Stomach (tissue), 9 donors: ENCODE results near the gene TBC1D5. TPM values are rescaled to one million over a fixed set of nuclear protein-coding genes. Genes with fewer than 3 reads are reported as not detected.

Experiments
- DNase-seq, 2 donors: peaks; one replicate each; pipeline versions ENCODE4 v3.0.0 to v3.0.0-alpha.2; 2013 to 2019
- H3K27ac ChIP-seq, 5 donors: fragments of 200-600 bp in 4 of 5; sonication (generic) in 4 of 5; one replicate each; pipeline ENCODE4 v1.5.1; 2013 to 2019; ENCODE audit warnings: mild to moderate bottlenecking in 1 of 5, moderate library complexity in 1 of 5
- H3K27me3 ChIP-seq, 3 donors: fragments of 200-600 bp; sonication (generic); one replicate each; pipeline ENCODE4 v1.5.1; 2017 to 2019; ENCODE audit warnings: mixed run types in 1 of 3
- H3K36me3 ChIP-seq, 4 donors: fragments of 200-600 bp; sonication (generic); 1 replicate in 3 of 4; 2 replicates in 1 of 4; pipeline ENCODE4 v1.5.1; 2016 to 2019
- H3K4me1 ChIP-seq, 4 donors: fragments of 200-600 bp; sonication (generic); one replicate each; pipeline ENCODE4 v1.5.1; 2016 to 2019
- H3K4me3 ChIP-seq, 4 donors: fragments of 200-600 bp; sonication (generic) in 3 of 4; one replicate each; pipeline ENCODE4 v1.5.1; 2016 to 2019; ENCODE audit warnings: mild to moderate bottlenecking in 1 of 4
- H3K9me3 ChIP-seq, 4 donors: fragments of 200-600 bp; sonication (generic); one replicate each; pipeline ENCODE4 v1.5.1; 2016 to 2019
- EP300 ChIP-seq: sonication (generic); formaldehyde crosslinking; IDR thresholded peaks from one replicate; pipeline ENCODE4 v1.6.1; 2017; ENCODE audit warnings: antibody characterized with exemption
- POLR2A ChIP-seq, 4 donors: fragments of 450-650 bp; IDR thresholded peaks; one replicate each; pipeline ENCODE4 v1.6.1; 2016; ENCODE audit warnings: antibody characterized with exemption in 4 of 4, control low read depth in 2 of 4, mild to moderate bottlenecking in 1 of 4, moderate library complexity in 1 of 4
- POLR2AphosphoS5 ChIP-seq, 3 donors: sonication (generic); formaldehyde crosslinking; IDR thresholded peaks; one replicate each; pipeline ENCODE4 v1.6.1; 2016; ENCODE audit warnings: antibody characterized with exemption in 3 of 3
- WGBS, 5 donors: extraction: QIAGEN DNeasy Blood & Tissue Kit in 3 of 5; methylation state at CpG; one replicate each; pipeline versions ENCODE4 v1.1.5 to v1.1.7; 2013 to 2018; 5-methylcytosine and 5-hydroxymethylcytosine counted together
- intact Hi-C: fragments of 100-400 bp; cut with DNase I; formaldehyde crosslinking; loops from one replicate; pipeline ENCODE4 v1.15.1; 2023; ENCODE audit warnings: low total_unique reads
- polyA plus RNA-seq, 3 donors: library from polyadenylated mRNA; stranded (reverse); fragments of 200-250 nt; gene quantifications; one replicate each; pipeline ENCODE4 v1.2.3, GENCODE V29; 2013
- total RNA-seq, 5 donors: library from RNA; depleted of rRNA; stranded (reverse); fragments of >200 nt; gene quantifications; one replicate each; pipeline versions ENCODE4 v1.1.0 to v1.2.3, GENCODE V29; 2014 to 2016
- TF ChIP-seq, protein P1 (sequence below), 7 experiments: fragments of 450-650 bp in 4 of 7; fragments of 200-600 bp in 3 of 7; sonication (generic) in 3 of 7; IDR thresholded peaks; one replicate each; pipeline ENCODE4 v1.5.1; 2016 to 2019; ENCODE audit warnings: antibody characterized with exemption in 7 of 7, control low read depth in 2 of 7, mild to moderate bottlenecking in 1 of 7
- donor health status: healthy with polysubstance abuse.
- donor health status: Bipolar disorder and iron deficiency.
- donor health status: healthy.

Gene TBC1D5
- total and polyA plus RNA-seq, 8 donors, result 4.7 to 75.1 (median 32.0) TPM

DNA sequence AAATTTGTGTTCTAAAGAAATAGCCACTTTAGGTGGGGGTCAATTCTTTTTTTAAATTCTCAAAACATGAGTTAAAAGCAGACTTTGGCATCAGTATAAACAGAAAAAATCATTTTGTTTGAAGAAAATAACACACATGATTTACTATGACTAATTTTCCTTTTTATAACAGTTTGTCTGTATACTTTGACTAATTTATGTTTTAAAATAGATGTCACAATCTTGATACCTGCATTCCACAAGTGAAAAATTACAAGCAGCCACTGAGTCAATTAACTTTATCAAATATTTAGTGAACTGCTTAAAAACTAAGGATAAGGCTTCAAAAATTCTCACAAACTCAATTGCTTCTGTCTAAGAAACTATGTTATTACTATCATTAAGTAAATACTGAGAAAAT is 235.0 kb downstream of the TBC1D5 start:
- Histone ChIP-seq H3K27ac (no peak overlapping the region), H3K4me1 (no peaks in the 10 kb centered on the region), H3K36me3 (no peaks in the 10 kb centered on the region), H3K27me3 (no peaks in the 10 kb centered on the region), H3K4me3 (no peak overlapping the region), H3K9me3 (no peaks in the 10 kb centered on the region)
- TF ChIP-seq, protein P1, sequence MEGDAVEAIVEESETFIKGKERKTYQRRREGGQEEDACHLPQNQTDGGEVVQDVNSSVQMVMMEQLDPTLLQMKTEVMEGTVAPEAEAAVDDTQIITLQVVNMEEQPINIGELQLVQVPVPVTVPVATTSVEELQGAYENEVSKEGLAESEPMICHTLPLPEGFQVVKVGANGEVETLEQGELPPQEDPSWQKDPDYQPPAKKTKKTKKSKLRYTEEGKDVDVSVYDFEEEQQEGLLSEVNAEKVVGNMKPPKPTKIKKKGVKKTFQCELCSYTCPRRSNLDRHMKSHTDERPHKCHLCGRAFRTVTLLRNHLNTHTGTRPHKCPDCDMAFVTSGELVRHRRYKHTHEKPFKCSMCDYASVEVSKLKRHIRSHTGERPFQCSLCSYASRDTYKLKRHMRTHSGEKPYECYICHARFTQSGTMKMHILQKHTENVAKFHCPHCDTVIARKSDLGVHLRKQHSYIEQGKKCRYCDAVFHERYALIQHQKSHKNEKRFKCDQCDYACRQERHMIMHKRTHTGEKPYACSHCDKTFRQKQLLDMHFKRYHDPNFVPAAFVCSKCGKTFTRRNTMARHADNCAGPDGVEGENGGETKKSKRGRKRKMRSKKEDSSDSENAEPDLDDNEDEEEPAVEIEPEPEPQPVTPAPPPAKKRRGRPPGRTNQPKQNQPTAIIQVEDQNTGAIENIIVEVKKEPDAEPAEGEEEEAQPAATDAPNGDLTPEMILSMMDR (IDR thresholded peaks at IDR 0.05), result no peak
- TF ChIP-seq POLR2AphosphoS5 (IDR thresholded peaks at IDR 0.05) (no peak), EP300 (no peak), POLR2A (IDR thresholded peaks at IDR 0.05) (no peak)
- intact Hi-C loops, result no loop called here
- DNase-seq, result no peak

DNA sequence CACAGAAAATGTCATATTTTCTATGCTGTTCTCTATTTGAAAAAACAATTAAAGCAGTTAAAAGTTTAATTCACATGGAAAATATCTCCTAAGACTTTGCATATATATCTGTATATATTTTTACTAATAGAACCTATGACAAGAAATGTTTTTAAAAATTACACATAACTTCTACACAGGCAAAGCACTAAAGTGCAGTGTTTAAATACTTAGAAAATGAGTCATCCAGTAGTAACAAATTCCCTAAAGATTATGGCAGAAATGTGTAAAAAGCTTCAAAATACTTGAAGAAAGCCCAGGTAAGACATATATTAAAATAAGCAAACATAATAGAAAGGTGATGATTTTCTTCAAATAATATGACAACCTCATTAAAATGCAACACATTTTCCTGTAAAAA is 236.6 kb downstream of the TBC1D5 start:
- no peaks in the 10 kb centered on the region for H3K9me3 ChIP-seq
- H3K36me3 ChIP-seq, result no peaks in the 10 kb centered on the region
- no peak for DNase-seq
- TF ChIP-seq, protein P1 (IDR thresholded peaks at IDR 0.05), result no peak
- TF ChIP-seq EP300 (no peak), POLR2A (IDR thresholded peaks at IDR 0.05) (no peak), POLR2AphosphoS5 (IDR thresholded peaks at IDR 0.05) (no peak)
- H3K27ac ChIP-seq, result no peak overlapping the region
- intact Hi-C loops, result no loop called here
- no peaks in the 10 kb centered on the region for H3K4me1 ChIP-seq
- no peaks in the 10 kb centered on the region for H3K27me3 ChIP-seq
- no peak overlapping the region for H3K4me3 ChIP-seq

DNA sequence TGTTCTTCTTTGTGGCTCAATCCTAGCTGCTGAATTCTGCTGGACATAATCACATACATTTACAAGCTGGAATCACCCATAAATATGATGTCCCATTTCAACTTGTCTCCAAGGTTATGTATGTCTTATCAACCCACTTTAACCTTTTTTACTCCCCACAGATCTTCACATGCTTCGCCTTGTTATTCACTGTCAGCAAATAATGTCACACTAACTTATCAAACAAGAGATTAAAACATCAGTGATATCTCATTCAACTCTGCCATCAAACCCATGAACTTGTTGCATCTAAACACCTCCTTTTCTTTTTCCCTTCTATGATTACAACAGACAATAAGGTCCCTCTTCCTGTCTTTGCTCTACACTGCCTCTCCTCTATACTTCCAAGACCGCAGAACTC is 240.7 kb downstream of the TBC1D5 start:
- no peaks in the 10 kb centered on the region for H3K36me3 ChIP-seq
- no peaks in the 10 kb centered on the region for H3K9me3 ChIP-seq
- peaks cover 0 to 10% (median 2%) of the 10 kb centered on the region in 4 donors for H3K4me1 ChIP-seq
- intact Hi-C loops, result no loop called here
- no peaks in the 10 kb centered on the region for H3K27me3 ChIP-seq
- H3K27ac ChIP-seq, result no peak overlapping the region
- 92 to 99% (median 97%) methylated on average over 2 of the region's 2 CpGs for WGBS, 5 donors
- no peak overlapping the region for H3K4me3 ChIP-seq
- DNase-seq, result no peak
- TF ChIP-seq, protein P1 (IDR thresholded peaks at IDR 0.05), result no peak
- TF ChIP-seq POLR2A (IDR thresholded peaks at IDR 0.05), result no peak
- no peak for TF ChIP-seq EP300
- no peak for TF ChIP-seq POLR2AphosphoS5 (IDR thresholded peaks at IDR 0.05)

DNA sequence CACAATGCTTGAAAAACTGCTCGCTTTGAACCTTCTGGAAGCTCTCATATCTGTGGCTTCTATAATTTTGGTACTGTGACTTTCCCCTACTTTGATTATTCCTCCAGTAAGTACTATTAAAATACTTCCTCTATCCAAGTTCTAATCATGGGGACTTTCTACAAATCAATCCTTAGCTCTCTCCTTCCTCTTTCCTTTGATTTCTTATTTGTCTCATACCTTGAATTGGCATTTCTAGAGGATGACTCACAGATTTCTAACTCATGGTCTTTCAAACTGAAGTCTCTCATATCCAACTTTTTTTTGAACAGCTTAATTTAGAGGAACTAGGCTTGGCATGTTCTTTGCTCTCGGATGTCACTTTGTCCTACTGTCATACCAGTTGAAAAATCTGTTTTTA is 241.8 kb downstream of the TBC1D5 start:
- H3K27ac ChIP-seq, result no peak overlapping the region
- TF ChIP-seq EP300 (no peak), POLR2AphosphoS5 (IDR thresholded peaks at IDR 0.05) (no peak)
- DNase-seq, result no peak
- H3K4me3 ChIP-seq, result no peak overlapping the region
- WGBS, 5 donors, result 80 to 97% (median 91%) methylated on average over 2 of the region's 2 CpGs
- H3K4me1 ChIP-seq, result peaks cover 0 to 10% (median 2%) of the 10 kb centered on the region in 4 donors
- intact Hi-C loops, result no loop called here
- no peaks in the 10 kb centered on the region for H3K27me3 ChIP-seq
- H3K9me3 ChIP-seq, result no peaks in the 10 kb centered on the region
- no peaks in the 10 kb centered on the region for H3K36me3 ChIP-seq

DNA sequence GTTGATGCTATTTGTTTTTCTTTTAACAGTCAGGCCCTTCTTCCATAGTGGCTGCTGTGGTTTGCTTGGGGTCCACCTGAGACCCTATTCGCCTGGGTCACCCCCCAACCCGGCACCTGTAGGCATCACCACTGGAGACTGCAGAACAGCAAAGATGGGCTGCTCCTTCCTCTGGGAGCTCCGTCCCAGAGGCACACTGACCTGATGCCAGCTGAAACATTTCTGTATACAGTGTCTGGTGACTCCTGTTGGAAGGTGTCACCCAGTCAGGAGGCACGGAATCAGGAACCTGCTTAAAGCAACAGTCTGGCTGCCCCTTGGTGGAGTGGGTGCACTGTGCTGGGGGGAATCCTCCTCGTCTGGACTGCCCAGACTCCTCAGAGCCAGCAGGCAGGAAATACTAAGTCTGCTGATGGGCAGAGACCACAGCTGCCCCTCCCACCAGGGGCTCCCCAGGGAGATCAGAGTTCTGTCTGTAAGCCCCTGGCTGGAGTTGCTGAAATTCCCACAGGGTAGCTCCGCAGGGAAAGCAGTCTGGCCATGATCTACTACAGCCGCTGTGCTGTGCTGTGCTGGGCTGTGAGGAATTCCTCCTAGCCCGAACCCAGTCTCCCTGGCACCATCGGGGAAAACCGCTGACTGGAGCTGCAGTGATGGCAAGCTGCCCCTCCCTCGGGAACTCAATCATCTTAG is 248.2 kb downstream of the TBC1D5 start:
- Histone ChIP-seq H3K27me3 (no peaks in the 10 kb centered on the region), H3K27ac (no peak overlapping the region), H3K9me3 (peaks cover 0 to 14% (median 4%) of the 10 kb centered on the region in 4 donors), H3K4me3 (no peak overlapping the region), H3K36me3 (peaks cover 0 to 10% (median 3%) of the 10 kb centered on the region in 4 donors), H3K4me1 (peaks cover 0 to 4% (median 0%) of the 10 kb centered on the region in 4 donors)
- intact Hi-C loops, result no loop called here
- TF ChIP-seq, protein P1 (IDR thresholded peaks at IDR 0.05), result no peak
- 86 to 97% (median 95%) methylated on average over 7 to 11 of the region's 11 CpGs for WGBS, 5 donors
- DNase-seq, result no peak
